Measurements from ENCODE around the gene FAM117A. TPM values are rescaled to one million over a fixed set of nuclear protein-coding genes. Genes with fewer than 3 reads are reported as not detected.

The FAM117A gene
- total RNA-seq = 10 to 100 TPM; 19.7 to 23.0 TPM

GRCh38 chr17:49763735-49764558, at the start of gene FAM117A:
TSS of gene FAM117A (minus strand) at chr17:49764131. CDS start at chr17:49764087, 44 bp downstream.
- DNase-seq (peak; percentile 99), ATAC-seq (peak; percentile 96)
- Mint-ChIP-seq H3K4me1 (ENCODE audit: low read depth) (peaks cover 49% of the 10 kb centered on the region), H3K27me3 (peaks cover 2% of the 10 kb centered on the region), H3K27ac (peak within 1 kb of the TSS; percentile 88), H3K9me3 (no peaks in the 10 kb centered on the region), H3K4me3 (peak within 1 kb of the TSS; percentile 92), H3K36me3 (ENCODE audit: low read depth) (peaks cover 4% of the 10 kb centered on the region)
- TF ChIP-seq CTCF (IDR thresholded peaks at IDR 0.05) = no peak
- intact Hi-C loops (cut with micrococcal nuclease) = loop anchor here (5.0 kb wide), 1 partner anchor 47 kb away; no protein-coding TSS in a partner anchor
- POLR2A ChIA-PET = interaction anchor here (0.6 to 7.8 kb wide), 18 partner anchors 8 to 1873 kb away, joined by 3 to 58 read pairs (median 5); partner anchors contain the start of genes KAT7 and SLC35B1
- CTCF ChIA-PET = interaction anchor here (0.7 to 2.9 kb wide), 12 partner anchors 10 to 68 kb away, joined by 3 to 34 read pairs (median 5); partner anchors contain the start of genes KAT7 and SLC35B1

DNA sequence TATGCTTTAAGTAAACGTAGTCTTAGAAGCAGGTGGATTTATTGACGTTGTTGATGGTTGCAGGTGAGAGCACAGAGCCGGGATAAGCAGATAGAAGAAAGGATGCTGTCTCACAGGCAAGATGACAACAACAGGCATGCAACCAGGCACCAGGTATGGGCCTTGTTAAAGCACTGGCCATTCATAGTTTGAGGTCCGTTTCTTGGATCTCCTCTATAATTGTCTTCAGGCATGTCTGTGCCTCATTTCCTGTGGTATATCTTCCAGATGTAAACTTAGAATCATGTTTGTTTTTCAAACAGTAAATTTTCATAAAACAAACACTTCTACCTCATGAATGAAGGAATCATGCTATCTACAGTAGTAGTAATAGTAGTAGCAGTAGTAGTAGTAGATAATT, 45.1 kb upstream of the FAM117A start:
- Mint-ChIP-seq H3K4me1 (ENCODE audit: low read depth) (peaks cover 19% of the 10 kb centered on the region), H3K4me3 (no peak overlapping the region), H3K36me3 (ENCODE audit: low read depth) (peaks cover 34% of the 10 kb centered on the region), H3K9me3 (no peaks in the 10 kb centered on the region), H3K27ac (no peak overlapping the region), H3K27me3 (no peaks in the 10 kb centered on the region)
- no peak for TF ChIP-seq CTCF (IDR thresholded peaks at IDR 0.05)
- DNase-seq (no peak), ATAC-seq (no peak)
- intact Hi-C loops (cut with micrococcal nuclease) = no loop called here
- ChIA-PET POLR2A (interaction anchor here (0.6 kb wide), 1 partner anchor 420 kb away, joined by 3 read pairs; no protein-coding TSS in a partner anchor), CTCF (interaction anchor here (1.6 kb wide), 1 partner anchor 43 kb away, joined by 3 read pairs; no protein-coding TSS in a partner anchor)

- no peak overlapping the region for H3K27ac Mint-ChIP-seq
- intact Hi-C loops (cut with micrococcal nuclease) = no loop called here
- no peak for DNase-seq
- H3K27me3 Mint-ChIP-seq = no peaks in the 10 kb centered on the region
- peaks cover 56% of the 10 kb centered on the region for H3K36me3 Mint-ChIP-seq (ENCODE audit: low read depth)
- H3K9me3 Mint-ChIP-seq = no peaks in the 10 kb centered on the region
- ChIA-PET CTCF (interaction anchor here (0.7 to 1.5 kb wide), 6 partner anchors 9 to 229 kb away, joined by 3 to 6 read pairs (median 4); no protein-coding TSS in a partner anchor), POLR2A (interaction anchor here (0.6 to 1.4 kb wide), 5 partner anchors 11 to 167 kb away, joined by 3 to 4 read pairs (median 3); partner anchors contain the start of gene KAT7)
- no peak overlapping the region for H3K4me3 Mint-ChIP-seq
- no peak for ATAC-seq
- TF ChIP-seq CTCF (IDR thresholded peaks at IDR 0.05) = no peak
- peaks cover 44% of the 10 kb centered on the region for H3K4me1 Mint-ChIP-seq (ENCODE audit: low read depth)
Observed at GRCh38 chr17:49798738-49799137, 34.8 kb upstream of the FAM117A start.

- H3K27me3 Mint-ChIP-seq = no peaks in the 10 kb centered on the region
- peak overlapping the region; percentile 36 for H3K27ac Mint-ChIP-seq
- H3K4me1 Mint-ChIP-seq (ENCODE audit: low read depth) = peaks cover 48% of the 10 kb centered on the region
- TF ChIP-seq CTCF (IDR thresholded peaks at IDR 0.05) = no peak
- no peaks in the 10 kb centered on the region for H3K9me3 Mint-ChIP-seq
- intact Hi-C loops (cut with micrococcal nuclease) = no loop called here
- no peak overlapping the region for H3K4me3 Mint-ChIP-seq
- ChIA-PET CTCF (interaction anchor here (0.7 to 1.5 kb wide), 6 partner anchors 9 to 228 kb away, joined by 3 to 6 read pairs (median 4); no protein-coding TSS in a partner anchor), POLR2A (interaction anchor here (0.6 to 1.4 kb wide), 5 partner anchors 10 to 181 kb away, joined by 3 to 4 read pairs (median 3); partner anchors contain the start of gene KAT7)
- DNase-seq (peak; percentile 16), ATAC-seq (no peak)
- peaks cover 60% of the 10 kb centered on the region for H3K36me3 Mint-ChIP-seq (ENCODE audit: low read depth)
Observed at GRCh38 chr17:49798182-49798581, 34.3 kb upstream of the FAM117A start.
